Hindlimb muscle (tissue), 1 donor: Measurements from ENCODE around the gene ASPSCR1. TPM values are rescaled to one million over a fixed set of nuclear protein-coding genes. Genes with fewer than 3 reads are reported as not detected.

ENCODE experiments used
- DNase-seq: peaks from one replicate; pipeline ENCODE4 v3.0.0-alpha.2; 2013
- polyA plus RNA-seq: library from polyadenylated mRNA; unstranded; fragments of 120-200 nt; gene quantifications from one replicate; pipeline ENCODE4 v1.2.1, GENCODE V29; 2013; ENCODE audit not compliant: insufficient read length

The ASPSCR1 gene
- polyA plus RNA-seq, 1 donor: 30.0 TPM

GRCh38 chr17:81999976-82000802 is 22.8 kb downstream of the ASPSCR1 start:
- DNase-seq: no peak

DNA sequence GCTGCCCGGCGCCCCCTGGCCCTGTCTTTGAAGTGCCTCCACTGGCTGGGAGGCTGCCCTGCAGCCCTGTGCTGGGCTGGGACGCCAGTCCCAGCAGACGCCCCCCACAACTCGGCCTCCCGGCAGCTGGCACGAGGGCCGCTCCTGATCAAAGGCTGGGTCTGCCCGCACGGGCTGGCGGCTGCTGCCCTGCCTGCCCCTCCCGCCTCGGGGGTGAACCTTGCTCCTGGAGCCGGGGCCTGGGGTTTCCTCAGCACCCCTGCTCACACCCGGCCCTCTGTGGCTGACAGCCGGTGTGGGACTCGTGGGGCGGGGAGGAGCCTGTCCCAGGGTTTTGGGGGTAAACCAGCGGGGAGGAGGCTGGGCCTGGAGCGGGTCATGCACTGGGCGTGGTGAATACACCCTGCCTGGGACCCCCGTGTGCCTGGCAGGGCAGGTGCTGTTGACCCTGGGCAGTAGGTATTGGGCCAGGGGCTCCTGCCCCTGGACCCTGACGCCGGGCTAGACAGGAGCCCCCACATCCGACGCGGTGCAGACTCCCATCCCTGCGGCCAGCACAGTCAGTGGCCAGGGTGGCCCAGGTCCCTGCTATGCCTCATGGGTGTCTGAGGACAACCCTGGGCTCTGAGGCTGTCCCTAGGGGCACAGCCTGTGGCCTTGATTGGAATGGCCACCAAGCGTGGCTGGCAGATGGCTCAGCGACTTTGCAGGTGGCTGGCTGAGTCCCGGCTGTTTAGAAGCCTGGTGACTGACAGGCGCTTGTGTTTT is 23.6 kb downstream of the ASPSCR1 start:
- DNase-seq: no peak

DNA sequence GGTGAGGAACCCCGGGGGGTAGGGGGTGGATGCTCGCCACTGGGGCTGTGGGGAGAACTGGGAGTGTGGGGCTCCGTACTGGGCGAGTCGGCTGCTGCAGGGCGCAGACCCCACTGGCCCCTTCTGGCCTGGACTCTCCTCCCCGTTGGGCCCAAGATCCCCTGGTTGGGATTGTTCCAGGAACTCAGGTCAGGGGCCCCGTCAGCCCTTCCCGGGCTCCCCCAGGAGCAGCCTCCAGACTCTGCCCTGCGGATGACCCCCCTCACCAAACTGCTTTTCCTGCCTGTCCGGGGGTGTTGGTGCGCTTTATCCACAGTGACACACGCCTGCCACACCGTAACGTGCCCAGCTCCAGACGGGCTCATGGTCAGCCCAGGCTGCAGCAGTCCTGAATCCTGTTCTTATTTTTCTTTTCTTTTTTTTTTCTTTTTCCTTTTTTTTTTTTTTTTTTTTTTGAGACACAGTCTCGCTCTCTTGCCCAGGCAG is 24.2 kb downstream of the ASPSCR1 start:
- DNase-seq: no peak

DNA sequence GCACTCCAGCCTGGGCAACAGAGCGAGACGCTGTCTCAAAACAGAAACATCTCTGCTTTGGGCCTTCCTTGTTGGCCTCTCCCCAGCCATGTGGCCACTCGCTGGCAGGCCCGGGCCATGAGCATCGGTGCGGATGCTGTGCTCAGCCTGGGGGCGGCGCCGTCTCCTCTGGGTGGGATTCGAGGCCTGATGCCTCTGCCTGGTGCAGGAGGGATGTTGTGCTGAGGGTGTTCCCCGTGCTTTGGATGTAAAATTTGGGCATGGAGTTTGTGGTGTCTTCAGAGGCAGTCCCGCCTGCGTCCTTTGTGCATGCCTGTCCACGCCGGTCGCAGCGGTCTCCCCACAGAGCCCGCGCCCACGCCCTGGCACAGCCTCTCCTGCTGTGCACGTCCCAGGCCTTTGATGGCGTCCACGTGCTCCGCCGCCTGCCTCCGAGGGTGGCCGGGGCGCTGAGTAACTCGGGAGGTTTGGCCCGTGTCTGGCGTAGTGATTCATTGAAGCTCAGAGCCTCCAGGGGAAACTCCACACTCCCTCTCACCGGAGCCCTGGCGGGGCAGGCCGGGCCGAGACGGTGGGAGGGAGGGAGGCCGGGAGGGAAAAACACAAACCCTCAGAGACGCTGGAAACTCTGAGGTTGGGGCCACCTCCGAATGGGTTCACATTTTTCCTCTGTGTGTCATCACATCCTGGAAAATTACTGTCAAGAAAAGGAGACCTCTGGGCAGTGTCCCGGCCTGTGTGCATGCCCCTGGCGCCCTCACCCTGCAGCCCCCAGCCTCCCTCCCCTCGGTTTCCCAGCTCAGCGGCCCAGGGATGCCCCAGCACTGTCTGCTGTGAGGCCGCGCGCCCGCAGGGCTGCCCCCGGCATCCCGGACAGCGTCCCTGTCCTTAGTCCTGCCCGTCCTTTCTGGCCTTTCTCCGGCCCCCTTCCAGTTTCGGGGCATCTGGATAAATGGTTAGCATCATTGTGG is 26.3 kb downstream of the ASPSCR1 start:
- no peak for DNase-seq

DNA sequence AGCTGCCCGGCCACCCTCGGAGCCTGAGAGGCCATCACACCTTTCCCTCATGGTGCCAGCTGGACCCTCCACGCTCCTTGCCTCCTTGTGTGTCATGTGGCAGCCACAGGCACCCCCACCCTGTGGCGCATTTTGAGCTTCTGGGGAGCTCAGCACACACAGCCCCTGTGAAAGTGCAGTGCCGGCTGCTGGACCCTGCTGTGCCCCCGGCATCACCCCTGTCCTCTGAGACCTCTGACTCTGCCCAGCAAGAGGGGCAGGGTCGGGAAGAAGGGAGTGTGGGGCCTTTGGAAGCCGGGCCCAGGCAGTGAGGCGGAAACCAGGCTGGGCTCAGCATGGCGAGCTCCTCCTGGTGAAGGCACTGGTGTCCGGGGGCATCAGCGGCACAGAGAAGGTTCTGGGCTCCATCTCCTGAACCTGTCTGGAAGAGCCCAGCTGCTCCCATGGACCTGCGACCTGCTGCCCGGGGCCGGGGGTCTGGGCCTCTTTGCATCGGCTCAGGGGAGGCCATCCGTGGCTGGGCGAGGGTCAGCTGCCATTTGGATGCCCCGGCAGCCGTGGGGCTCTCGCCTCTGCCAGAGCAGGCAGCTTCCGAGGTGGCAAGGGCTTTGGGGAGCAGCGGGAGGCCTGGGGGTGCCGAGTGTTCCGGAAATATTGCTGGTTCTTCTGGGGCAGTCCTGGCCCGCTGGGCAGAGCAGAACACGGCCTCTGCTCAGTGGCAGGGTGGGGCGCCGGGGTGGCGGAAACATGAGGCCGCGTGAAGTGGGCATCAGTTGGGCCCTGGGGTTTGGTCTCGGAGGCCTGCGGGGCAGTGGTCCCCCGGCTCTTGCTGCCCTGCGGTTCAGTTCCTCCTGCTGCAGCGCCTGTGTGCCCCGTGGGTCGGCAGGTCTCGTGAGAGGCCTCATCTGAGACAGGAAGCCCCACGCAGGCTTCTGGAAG is 27.4 kb downstream of the ASPSCR1 start:
- no peak for DNase-seq

- DNase-seq: no peak
These were observed 28.4 kb downstream of the ASPSCR1 start for GRCh38 chr17:82005701-82006348.

GRCh38 chr17:82006468-82007227 is 29.2 kb downstream of the ASPSCR1 start:
- no peak for DNase-seq

DNA sequence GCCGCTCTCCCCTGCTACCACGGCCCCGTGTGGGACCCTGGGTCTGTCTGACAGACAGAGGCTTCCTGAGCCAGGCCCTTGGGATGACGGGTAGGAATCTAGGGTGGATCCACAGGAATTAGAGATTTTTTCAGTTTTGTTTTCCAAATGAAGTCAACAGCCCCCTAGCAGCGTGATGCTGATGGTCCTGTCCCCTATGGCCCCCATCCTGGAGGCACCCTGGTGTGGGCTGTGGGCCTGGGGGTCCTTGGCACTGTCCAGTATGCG is 29.7 kb downstream of the ASPSCR1 start:
- DNase-seq: no peak

GRCh38 chr17:82007495-82008257 is 30.2 kb downstream of the ASPSCR1 start:
- no peak for DNase-seq

GRCh38 chr17:82008258-82008940 is 31.0 kb downstream of the ASPSCR1 start:
- DNase-seq: no peak

GRCh38 chr17:82008941-82009405 is 31.5 kb downstream of the ASPSCR1 start:
- no peak for DNase-seq

GRCh38 chr17:82009413-82009812 is 32.0 kb downstream of the ASPSCR1 start:
- DNase-seq: no peak

- DNase-seq: no peak
These were observed 33.4 kb downstream of the ASPSCR1 start for GRCh38 chr17:82010575-82011525.

GRCh38 chr17:82011617-82012187 is 34.3 kb downstream of the ASPSCR1 start:
- DNase-seq: no peak

DNA sequence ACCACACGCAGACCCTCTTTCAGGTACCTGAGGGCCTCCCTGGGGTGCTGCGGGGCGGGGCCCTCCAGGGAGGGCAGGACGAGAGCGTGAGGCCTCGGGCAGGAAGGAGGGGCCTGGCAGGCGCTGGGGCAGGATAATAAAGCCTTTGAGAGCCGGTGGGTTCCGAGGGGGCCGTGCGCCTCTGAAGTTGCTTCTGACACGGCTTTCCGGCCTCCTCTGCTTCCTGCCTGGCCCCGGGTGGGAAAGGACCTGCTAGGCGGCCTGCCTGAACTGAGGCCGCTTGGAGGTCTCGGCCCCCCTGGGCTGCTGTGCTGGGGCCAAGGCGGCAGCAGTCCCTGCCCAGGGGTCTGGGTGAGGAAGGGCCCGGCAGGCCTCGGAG is 34.8 kb downstream of the ASPSCR1 start:
- no peak for DNase-seq

GRCh38 chr17:82012640-82013295 is 35.3 kb downstream of the ASPSCR1 start:
- no peak for DNase-seq

- DNase-seq: no peak
These were observed 35.9 kb downstream of the ASPSCR1 start for GRCh38 chr17:82013341-82013740.
